TTC549 (cell line): ENCODE data around the gene ANXA2R.
"Not testable (repeated sequence)": the region's sequence is repeated elsewhere in the genome, so short reads cannot be mapped to it uniquely, and the experiment has no call there.

Experiments used
- FAIRE-seq: peaks from 2 replicates; lab custom pipeline; 2012; peaks lifted over from hg19 to GRCh38; lab: Jason Lieb, UNC

Gene ANXA2R

DNA sequence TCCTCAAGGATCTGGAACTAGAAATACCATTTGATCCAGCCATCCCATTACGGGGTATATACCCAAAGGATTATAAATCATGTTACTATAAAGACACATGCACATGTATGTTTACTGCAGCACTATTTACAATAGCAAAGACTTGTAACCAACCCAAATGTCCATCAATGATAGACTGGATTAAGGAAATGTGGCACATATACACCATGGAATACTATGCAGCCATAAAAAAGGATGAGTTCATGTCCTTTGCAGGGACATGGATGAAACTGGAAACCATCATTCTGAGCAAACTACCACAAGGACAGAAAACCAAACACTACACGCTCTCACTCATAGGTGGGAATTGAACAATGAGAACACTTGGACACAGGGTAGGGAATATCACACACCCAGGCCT lies 19.9 kb upstream of the ANXA2R start:
- FAIRE-seq = not testable (repeated sequence)

DNA sequence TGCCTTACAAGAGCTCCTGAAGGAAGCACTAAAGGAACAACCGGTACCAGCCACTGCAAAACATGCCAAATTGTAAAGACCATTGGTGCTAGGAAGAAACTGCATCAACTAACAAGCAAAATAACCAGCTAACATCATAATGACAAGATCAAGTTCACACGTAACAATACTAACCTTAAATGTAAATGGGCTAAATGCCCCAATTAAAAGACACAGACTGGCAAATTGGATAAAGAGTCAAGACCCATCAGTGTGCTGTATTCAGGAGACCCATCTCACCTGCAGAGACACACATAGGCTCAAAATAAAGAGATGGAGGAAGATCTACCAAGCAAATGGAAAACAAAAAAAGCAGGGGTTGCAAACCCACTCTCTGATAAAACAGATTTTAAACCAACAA lies 15.0 kb upstream of the ANXA2R start:
- not testable (repeated sequence) for FAIRE-seq

DNA sequence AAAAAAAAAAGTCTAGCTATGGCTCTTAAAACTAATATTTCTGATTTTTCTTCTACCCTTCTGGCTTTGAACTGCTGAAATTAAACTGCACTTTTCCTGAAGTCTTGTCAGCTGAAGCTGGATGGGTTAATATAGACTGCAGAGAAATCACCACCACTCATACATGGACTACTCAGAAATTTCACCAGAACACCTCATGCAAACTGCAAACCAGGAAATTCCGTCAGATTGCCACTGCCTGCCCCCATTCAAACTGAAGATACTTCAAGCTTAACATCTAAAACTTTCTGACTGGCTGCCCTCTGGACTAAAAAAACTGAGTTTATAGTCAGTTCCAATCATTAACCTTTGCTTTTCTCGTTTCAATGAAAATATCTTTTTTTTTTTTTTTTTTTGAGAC lies 11.6 kb upstream of the ANXA2R start:
- no peak for FAIRE-seq

DNA sequence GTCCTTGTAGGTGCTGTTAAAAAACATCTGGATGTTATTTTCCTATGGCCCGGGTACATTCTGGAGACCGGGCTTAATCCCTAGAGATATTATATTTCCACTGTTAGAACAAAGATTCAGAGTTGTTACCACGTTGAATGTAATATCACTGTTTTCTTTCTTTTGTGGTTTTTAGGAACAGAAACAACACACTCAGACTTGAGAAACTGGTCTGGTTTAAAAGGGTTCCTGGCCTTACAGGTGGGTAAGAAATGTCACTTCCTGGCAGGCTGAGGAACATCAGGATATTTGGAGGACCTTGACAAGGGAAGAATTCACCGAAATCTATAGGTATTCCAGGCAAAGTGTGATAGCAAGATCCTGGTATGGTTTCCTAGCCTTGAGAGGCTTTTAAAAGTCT lies 10.3 kb upstream of the ANXA2R start:
- FAIRE-seq = no peak

DNA sequence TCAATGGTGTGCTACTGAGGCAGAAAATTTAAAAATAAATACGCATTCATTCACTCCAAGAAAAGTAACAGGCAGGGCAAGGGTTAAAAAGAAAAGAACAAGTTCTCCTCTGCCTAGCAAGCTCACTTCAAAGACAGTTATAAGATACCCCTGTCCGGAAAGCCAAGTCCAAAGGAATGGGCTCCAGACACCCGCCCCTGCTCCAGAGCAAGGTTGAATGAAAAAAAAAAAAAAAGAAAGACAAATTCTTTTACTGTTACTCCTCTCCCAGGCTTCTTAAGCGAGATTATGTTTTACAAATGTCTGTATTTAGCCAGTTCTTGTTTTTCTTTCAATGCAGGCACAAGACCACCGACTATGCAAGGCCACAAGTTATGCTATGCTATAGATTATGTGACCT lies 9.1 kb upstream of the ANXA2R start:
- FAIRE-seq = no peak

DNA sequence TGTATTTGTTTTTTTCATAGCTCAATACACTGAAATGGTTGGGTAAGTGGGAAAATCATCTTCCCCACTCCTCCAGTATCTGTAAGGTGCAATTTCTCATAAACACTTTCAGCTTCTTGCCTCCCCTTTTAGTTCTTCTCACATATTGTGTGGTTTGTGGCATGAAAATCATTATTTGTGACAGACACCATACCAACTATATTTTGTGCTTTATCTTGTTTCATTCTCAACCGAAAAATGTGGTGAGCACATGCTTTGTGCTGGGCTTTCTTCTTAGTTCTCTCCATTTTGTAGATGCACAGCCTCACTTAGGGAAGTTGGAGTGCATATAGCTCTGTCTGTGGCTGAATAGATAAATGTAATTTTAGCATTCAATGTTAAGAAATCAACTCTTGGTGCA lies 6.4 kb upstream of the ANXA2R start:
- FAIRE-seq = no peak

DNA sequence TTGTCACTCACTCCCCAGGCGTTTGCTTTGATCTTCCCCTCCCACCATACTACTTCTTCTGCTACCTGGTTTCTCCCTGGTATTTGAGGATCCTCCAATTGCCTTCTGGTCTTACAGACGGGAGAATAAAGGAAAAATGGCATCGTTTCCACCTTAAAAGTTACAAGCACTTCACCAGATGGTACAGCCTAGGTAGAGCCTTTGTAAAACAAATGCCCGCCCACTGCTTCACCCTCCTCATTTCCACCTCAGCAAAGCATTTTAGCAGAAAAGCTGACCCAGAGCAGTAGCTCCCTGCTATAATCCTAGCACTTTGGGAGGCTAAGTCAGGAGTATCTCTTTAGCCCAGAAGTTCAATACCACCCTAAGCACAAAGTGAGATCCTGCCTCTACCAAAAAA lies 5.1 kb upstream of the ANXA2R start:
- no peak for FAIRE-seq

DNA sequence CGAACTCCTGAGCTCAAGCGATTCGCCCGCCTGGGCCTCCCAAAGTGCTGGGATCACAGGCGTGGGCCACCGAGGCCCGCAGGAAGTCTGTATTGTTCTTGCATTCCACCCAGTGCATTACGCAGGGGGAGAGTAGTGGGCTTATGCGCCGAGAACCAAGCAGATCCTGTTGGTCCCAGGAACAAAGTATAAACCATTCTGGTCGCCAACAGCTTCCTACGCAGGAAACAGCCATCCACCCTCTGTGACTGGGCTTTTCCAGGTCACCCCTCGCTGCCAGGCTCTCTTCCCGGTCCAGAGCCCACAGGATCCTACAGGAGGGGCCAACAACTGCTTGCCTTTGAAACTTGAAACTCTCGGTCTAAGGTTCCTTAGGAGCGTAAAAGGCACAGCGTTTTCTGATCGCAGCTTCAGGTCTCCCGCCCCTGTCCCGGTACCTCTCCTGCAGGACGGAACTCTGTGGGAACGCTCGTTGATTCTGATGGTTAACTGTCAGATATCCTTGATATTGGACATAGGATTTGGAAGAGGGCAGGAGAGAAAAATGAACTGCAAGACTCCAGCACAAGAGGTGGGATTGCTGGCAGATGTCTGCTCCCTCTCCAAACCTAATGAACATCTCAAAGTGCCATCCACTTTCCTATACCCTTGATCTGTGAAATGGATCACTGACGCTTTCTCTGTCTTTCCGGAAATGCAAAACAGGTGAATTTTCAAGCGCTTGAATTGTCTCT lies 4.2 kb upstream of the ANXA2R start:
- FAIRE-seq = no peak

DNA sequence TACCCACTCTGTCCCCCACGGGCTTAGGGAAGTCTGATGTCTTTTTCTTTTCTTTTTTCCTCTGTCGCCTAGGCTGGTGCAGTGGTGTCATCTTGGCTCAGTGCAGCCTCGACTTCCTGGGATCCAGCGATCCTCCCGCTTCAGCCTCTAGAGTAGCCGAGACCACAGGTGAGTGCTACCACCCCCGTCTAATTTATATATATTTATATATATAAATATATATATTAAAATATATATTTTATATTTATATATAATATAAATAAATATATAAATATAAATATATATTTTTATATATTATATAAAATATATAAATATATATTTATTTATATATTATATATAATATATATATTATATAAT lies 3.3 kb upstream of the ANXA2R start:
- no peak for FAIRE-seq

DNA sequence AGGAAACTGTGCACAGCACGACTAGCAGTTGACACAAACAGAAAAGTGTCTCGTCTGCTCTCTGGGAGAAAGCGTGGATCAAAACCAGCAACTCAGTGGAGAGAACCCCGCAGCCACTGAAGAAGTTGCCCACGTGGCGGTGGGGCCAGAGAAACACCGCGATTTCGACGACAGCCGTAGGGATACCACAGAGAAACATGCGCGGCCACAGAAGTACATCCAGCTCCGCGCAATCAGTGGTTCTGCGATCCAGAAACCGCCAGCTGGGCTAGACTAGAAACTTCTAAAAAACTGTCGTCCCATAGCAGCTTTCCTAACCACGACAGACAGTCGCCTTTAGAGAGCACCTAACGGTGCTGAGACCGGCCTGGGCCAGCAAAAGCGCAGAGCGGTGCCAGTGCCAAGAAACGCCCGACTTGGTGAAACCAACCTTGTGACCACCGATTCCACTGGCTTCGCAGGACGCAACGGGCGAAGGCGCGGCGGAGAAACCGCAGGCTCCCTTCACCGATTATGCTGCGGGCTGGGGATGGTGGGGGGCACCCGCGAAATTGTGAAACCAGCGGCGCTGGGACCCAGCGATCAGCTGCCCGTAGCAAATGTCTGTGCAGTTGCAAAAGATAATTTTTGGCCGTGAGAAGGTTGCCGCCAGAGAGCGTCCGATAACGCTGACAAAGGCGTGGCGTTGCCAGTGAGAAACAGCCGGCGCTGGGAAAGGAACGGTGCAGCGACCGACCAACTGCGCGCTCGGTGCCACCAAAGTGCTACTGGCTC lies 2.7 kb upstream of the ANXA2R start:
- FAIRE-seq = no peak

DNA sequence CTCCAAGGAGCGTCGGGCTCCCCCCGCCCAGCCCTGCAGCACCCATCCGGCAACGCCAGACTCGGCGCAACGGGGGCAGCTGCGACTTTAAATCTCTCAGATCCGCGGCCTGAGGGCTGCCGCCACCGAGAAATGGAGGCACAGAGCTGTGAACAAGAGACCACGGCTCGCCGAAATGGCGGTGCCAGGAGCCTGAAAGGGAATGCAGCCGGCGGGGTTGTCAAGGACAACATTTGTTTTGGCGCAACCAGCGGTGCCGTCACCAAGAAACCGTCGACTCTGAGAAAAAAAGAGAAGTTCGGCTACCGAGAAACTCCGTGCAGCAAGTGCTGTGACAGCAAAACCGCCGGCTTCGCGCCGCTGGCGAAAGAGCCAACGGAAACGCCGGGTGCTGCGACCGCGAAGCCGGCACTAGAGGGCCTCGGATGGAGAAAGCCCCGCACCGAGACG lies 2.1 kb upstream of the ANXA2R start:
- FAIRE-seq = no peak

DNA sequence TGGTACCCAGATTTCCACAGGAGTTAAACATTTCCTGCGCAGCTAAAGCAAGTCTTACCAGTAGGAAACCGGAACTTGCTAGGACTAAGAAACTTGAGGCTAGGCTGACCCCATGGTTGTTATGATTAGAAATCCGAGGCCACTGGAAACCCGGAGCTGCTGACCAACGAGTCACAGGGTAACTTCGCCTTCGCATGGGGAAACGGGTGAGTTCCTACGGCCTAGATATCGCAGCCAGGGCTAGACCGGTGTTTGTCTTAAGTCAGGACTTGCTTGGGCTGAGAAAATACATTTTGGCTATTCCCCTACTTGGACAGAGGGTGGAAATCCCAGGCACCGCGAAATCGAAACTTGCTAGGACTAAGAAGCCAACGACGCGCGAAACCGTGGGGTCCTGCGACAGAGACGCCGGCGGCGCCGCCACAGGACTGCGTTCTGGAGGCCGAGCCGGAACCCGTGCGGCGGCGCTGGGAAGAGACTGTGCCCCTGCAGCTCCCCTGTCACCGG lies 1.6 kb upstream of the ANXA2R start:
- no peak for FAIRE-seq

DNA sequence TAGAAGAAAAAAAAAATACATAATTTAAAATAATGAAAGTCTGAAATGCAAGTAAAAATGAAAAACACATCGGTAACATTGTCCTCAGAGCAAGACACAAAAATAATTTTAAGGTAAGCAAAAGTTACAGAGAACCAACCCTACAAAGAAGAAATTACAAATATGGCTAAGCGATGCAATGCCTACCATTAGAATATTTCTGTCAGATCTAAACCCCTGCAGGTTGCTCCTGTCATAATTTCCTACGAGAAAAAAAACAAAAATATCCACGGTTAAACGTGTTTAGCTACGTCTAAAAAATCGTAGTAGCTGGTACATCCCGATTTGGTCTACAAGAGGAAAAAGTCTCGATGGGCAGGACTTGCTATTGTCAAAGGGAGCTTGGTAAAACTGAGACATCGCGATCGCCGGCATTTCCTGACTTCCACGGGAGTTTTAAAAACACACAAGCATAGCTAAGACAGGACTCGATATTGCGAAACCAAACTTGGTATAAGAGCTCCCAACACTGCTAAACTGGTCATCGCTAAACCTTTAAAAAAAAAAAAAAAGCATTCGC lies 1.1 kb upstream of the ANXA2R start:
- no peak for FAIRE-seq

DNA sequence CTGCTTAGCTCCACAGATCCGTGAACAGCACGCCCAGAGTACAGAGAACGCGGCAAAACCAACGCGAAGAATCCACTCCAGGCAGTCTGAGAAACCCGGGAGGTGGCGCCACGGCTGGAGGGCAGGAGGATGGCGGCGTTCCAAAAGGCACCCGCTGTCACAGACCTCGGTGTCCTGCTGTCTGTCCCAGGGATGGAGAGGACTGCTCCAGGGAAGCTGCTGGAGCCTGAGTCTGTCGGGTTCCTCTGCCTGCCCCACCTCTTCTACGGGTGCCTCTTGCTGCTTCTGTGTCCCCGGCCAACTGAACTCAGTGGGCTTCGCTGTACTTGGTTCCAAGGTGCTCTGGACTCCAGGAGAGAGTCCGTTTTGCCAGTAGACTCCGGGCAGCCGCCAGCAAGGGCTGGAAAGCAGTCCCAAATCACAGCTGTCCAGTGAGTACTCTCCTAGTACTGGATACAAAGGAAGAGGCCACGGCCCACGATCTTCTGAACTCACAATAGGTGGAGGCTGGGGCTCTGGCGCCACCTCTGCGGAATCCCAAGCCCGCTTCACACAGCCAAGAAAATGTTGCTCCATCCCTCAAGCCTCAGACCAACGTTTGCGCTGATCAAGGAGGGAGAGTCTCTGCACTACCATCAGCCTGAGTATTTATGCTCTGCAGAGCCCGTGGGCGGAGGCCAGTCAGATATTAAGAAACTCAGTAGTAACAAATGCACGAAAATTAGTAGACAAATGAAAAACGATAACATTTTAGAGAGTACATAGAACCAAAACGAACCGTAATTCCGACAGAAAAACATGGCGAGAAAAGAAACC lies 440 bp downstream of the ANXA2R start:
- FAIRE-seq = no peak

DNA sequence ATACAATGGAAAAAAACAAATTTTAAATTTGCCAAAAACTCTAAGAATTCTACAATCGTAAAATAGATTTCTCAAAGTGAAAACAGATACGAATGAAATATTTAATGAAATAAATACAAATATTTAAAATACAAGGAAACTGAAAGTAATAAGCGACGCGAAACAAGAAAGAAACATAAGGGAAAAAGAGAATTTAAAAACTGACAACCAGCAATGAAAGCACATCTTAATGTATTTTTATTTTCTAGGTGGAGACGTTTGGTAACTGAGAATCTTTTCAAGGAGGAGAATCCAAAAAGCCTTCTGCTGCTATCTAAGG lies 1.0 kb downstream of the ANXA2R start:
- no peak for FAIRE-seq

DNA sequence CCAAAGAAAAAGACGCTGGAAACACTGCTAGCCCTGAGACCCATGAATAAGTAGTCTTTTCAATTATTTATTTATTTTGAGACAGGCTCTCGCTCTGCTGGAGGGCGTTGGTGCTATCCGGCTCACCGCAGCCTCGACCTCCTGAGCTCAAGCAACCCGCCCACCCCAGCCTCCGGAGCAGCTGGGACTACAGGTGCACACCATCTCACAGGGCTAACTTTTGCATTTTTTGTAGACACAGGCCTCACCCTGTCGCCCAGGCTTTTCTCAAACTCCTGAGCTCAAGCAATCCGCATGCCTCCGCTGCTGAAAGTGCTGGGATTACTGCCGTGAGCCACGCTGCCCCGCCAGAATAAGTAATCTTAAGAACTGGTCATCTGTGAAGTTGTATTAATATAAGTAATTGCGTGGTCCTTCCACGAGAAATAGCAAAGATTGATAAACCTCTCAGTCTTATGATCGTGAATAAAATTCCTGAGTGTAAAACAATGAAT lies 1.6 kb downstream of the ANXA2R start:
- no peak for FAIRE-seq

DNA sequence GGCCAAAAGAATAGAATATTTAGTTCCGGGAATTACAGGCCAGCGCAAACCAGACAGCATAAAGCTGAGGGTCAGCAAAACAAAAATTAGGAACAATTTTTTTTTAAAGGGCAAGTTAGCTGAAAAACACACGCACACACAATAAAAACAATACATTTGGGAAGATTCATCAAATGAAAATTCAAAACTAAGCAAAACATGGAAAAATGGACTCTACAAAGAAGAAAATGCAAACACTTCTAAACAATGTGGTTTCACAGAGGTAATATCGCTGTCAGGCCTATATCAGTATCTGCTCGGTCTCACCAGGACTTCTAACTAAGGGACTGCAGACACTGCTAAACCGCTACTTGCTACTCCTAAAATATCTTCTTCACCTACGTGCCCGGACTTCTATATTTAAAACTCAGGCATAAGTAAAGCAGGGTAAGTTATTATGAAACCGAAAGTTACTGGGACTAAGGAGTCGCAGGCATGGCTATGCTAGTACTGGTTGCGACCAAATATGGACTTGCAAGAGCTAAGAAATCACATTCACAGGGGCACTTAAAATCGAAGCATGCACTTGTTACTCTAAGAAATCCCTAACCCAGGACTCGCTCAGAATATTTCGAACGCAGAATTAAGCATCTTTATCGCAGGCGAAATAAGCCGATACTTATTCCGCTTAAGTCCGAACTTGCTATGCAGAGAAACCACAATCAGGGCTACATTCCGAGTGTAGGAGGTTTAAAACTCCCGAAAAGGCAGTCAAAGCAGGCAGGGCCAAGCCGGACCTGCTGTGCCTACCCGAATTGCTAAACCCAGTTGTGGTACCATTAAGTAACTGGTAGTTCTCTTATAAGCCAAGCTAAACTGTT lies 2.3 kb downstream of the ANXA2R start:
- FAIRE-seq = no peak

DNA sequence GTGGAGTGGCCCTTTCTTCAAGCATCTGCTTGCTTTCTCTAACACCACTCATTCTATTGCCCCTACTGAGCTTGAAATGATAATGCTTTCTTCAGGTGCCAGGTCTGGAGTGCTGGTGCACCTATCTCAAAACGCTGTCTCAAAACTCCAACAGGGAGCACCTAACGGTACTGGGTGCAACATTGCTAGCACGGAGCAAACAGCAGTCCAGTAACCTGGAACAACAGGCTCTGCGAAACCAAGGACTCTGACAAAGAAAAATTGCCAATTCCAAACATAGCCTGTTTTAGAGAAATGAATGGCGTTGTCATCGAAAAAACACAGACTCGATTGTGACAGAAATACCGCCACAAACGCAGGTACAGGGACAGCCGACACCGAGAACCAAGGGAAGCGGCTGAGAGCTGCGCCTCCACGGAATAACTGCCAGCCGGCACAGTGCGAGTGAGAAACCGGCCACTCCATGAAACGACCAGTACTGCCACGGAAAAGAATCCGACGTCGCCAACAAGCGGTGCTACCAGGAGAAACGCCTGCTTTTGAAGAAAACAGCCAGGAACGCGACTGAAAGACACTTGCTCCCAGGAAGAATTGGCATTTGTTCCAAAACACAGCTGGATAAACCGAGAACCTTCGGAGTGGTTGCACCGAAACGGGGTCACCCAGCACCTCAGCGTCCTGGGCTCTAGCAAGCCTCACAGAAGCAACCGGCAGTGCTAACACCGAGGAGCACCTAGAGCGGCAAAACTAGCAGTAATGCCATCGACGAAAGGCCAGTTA lies 3.1 kb downstream of the ANXA2R start:
- FAIRE-seq = no peak

DNA sequence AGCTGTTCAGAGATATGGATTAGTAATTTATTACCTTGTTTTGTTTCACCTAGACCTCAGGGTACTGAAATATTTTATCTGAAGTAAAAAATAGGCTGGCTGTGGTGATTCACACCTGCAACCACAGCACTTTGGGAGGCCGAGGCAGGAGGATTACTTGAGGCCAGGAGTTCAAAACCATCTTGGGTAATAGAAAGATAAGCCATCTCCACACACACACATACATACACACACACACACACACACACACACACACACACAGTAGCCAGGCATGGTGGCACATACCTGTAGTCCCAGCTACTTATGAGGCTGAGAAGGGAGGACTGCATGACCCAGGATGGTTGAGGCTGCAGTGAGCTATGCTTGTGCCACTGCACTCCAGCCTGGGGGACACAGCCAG lies 3.7 kb downstream of the ANXA2R start:
- FAIRE-seq = no peak

DNA sequence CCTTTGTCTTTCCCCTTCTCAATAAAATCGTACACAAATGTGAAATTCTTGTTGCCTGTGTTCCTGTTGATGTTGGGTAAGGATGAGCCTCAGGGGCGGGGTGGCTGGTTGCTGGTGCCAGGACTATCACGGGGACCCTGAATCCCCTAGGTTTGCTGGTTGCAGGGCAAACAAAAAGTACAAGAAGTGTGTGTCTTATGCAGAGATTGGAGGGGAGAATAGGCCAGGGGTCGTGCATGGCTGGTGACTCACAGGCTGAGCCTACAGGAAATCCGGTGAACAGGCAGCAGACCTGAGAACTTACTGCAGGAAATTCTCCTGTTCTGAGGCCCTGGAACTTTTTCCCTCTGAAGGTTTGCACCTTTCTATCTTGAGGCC lies 5.5 kb downstream of the ANXA2R start:
- no peak for FAIRE-seq
